SK-N-SH treated with all-trans-retinoic acid at 6 μM for 48 hours (cell line): ENCODE measurements around the gene NCSTN.

Experiments
- ATAC-seq: fragments of 200-7000 bp; cut with Tn5 transposase; 3 replicates; pipeline ENCODE4 v1.9.1; 2020; ENCODE audit warnings: mild to moderate bottlenecking, moderate library complexity
- BACH2 ChIP-seq: fragments of 250-450 bp; sonication (Bioruptor Pico); IDR thresholded peaks from 2 replicates; pipeline ENCODE4 v1.9.0; 2021; ENCODE audit warnings: mild to moderate bottlenecking, borderline replicate concordance
- CSDC2 ChIP-seq: fragments of 250-450 bp; sonication (Bioruptor Pico); IDR thresholded peaks from 2 replicates; pipeline ENCODE4 v1.5.0; 2020; ENCODE audit warnings: mild to moderate bottlenecking, moderate library complexity
- ESRRG ChIP-seq: fragments of 250-450 bp; sonication (Bioruptor Pico); IDR thresholded peaks from 2 replicates; pipeline ENCODE4 v1.6.1; 2021; ENCODE audit warnings: mild to moderate bottlenecking
- GLIS3 ChIP-seq: fragments of 250-450 bp; sonication (Bioruptor Pico); IDR thresholded peaks from 2 replicates; pipeline ENCODE4 v1.5.0; 2020; ENCODE audit warnings: mild to moderate bottlenecking, moderate library complexity
- ISL1 ChIP-seq: fragments of 250-450 bp; sonication (Bioruptor Pico); IDR thresholded peaks from 2 replicates; pipeline ENCODE4 v2.1.2; 2022; ENCODE audit warnings: mild to moderate bottlenecking, moderate library complexity
- OSR1 ChIP-seq: fragments of 250-450 bp; sonication (Bioruptor Pico); IDR thresholded peaks from 2 replicates; pipeline ENCODE4 v1.8.0; 2022; ENCODE audit warnings: moderate library complexity, mild to moderate bottlenecking, inconsistent platforms
- PPARA ChIP-seq: fragments of 250-450 bp; sonication (Bioruptor Pico); IDR thresholded peaks from 2 replicates; pipeline ENCODE4 v1.5.0; 2020; ENCODE audit warnings: mild to moderate bottlenecking, borderline replicate concordance
- RARB ChIP-seq: fragments of 250-450 bp; sonication (Bioruptor Pico); IDR thresholded peaks from 2 replicates; pipeline ENCODE4 v1.8.0; 2021; ENCODE audit warnings: mild to moderate bottlenecking, moderate library complexity
- SNAI2 ChIP-seq: fragments of 250-450 bp; sonication (Bioruptor Pico); IDR thresholded peaks from 2 replicates; pipeline ENCODE4 v1.5.0; 2020; ENCODE audit warnings: mild to moderate bottlenecking, moderate library complexity
- TCF4 ChIP-seq: fragments of 250-450 bp; sonication (Bioruptor Pico); IDR thresholded peaks from 2 replicates; pipeline ENCODE4 v1.8.0; 2021; ENCODE audit warnings: mild to moderate bottlenecking, moderate library complexity, borderline replicate concordance
- TOX ChIP-seq: fragments of 250-450 bp; sonication (Bioruptor Pico); IDR thresholded peaks from 2 replicates; pipeline ENCODE4 v1.8.0; 2021; ENCODE audit warnings: mild to moderate bottlenecking, moderate library complexity, borderline replicate concordance
- ZFP3 ChIP-seq: fragments of 250-450 bp; sonication (Bioruptor Pico); IDR thresholded peaks from 2 replicates; pipeline ENCODE4 v1.5.0; 2020; ENCODE audit warnings: mild to moderate bottlenecking, moderate library complexity
- ZFP30 ChIP-seq: fragments of 450-650 bp; formaldehyde crosslinking; IDR thresholded peaks from 2 replicates; pipeline ENCODE4 v1.5.0; 2022; ENCODE audit warnings: mild to moderate bottlenecking, moderate library complexity
- ZNF565 ChIP-seq: fragments of 450-650 bp; formaldehyde crosslinking; conservative IDR thresholded peaks from 2 replicates; pipeline ENCODE4 v1.5.0; 2020; ENCODE audit warnings: low read depth, mild to moderate bottlenecking, moderate library complexity
- ZNF70 ChIP-seq: fragments of 450-650 bp; formaldehyde crosslinking; IDR thresholded peaks from 2 replicates; pipeline ENCODE4 v1.5.0; 2020; ENCODE audit warnings: mild to moderate bottlenecking, moderate library complexity
- ZNF8 ChIP-seq: fragments of 450-650 bp; formaldehyde crosslinking; IDR thresholded peaks from 2 replicates; pipeline ENCODE4 v1.5.0; 2020; ENCODE audit warnings: mild to moderate bottlenecking, moderate library complexity
- TF ChIP-seq, protein P1 (sequence below): fragments of 250-450 bp; sonication (Bioruptor Pico); IDR thresholded peaks from 2 replicates; pipeline ENCODE4 v1.8.0; 2020; ENCODE audit warnings: mild to moderate bottlenecking, moderate library complexity, borderline replicate concordance
- TF ChIP-seq, protein P2 (sequence below): fragments of 250-450 bp; sonication (Bioruptor Pico); IDR thresholded peaks from 2 replicates; pipeline ENCODE4 v1.5.0; 2020; ENCODE audit warnings: mild to moderate bottlenecking, moderate library complexity
- TF ChIP-seq, protein P3 (sequence below): fragments of 250-450 bp; sonication (Bioruptor Pico); IDR thresholded peaks from 2 replicates; pipeline ENCODE4 v1.5.1; 2020; ENCODE audit warnings: low read depth, mild to moderate bottlenecking, moderate library complexity
- TF ChIP-seq, protein P4 (sequence below): fragments of 250-450 bp; sonication (Bioruptor Pico); IDR thresholded peaks from 2 replicates; pipeline ENCODE4 v1.8.0; 2021; ENCODE audit warnings: low read depth, mild to moderate bottlenecking, moderate library complexity, borderline replicate concordance

Gene NCSTN

DNA sequence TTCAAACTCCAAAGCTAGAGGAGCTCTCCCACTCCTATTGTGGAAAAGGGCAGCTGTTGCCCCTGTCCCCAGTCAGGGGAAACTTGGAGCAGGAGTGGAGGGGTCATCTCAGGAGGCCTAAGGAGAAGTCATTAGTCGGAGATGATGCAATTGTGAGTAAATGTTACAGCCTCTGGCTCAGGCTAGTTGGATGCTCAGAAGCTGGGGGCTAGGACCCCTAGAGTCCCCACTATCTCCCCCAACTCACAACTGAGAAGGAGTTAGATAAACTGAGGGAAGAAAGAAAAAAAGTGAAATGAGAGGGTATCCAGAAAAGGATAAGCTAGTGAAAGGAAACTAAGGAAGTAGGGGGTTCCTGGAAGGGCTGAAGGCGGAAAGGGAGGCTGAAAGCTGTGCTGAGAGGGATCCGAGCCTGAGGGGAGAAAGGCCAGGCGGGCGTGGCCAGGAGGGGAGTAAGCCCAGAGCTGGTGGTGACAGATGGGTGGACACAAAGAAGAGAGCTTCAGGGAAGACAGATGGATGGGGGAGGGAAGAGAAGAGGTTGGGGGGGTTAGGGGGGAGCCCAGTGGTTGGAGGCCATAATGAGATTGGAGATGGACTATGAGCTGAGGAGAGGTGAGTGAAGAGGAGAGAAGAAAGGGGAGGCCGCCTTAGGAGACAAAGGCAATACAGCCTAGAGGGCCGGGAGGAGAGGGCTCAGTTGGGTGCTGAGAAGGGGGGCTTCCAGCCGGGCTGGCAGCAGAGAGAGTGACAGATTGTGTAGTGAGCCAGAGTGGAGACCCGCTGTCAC is 19.2 kb downstream of the NCSTN start:
- no peak for ATAC-seq
- TF ChIP-seq ZNF8 (CRISPR knock-in tag): no peak
- TF ChIP-seq, protein P1, sequence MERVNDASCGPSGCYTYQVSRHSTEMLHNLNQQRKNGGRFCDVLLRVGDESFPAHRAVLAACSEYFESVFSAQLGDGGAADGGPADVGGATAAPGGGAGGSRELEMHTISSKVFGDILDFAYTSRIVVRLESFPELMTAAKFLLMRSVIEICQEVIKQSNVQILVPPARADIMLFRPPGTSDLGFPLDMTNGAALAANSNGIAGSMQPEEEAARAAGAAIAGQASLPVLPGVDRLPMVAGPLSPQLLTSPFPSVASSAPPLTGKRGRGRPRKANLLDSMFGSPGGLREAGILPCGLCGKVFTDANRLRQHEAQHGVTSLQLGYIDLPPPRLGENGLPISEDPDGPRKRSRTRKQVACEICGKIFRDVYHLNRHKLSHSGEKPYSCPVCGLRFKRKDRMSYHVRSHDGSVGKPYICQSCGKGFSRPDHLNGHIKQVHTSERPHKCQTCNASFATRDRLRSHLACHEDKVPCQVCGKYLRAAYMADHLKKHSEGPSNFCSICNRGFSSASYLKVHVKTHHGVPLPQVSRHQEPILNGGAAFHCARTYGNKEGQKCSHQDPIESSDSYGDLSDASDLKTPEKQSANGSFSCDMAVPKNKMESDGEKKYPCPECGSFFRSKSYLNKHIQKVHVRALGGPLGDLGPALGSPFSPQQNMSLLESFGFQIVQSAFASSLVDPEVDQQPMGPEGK (CRISPR knock-in tag): no peak
- TF ChIP-seq ZFP30 (CRISPR knock-in tag): no peak
- TF ChIP-seq GLIS3 (CRISPR knock-in tag): no peak
- TF ChIP-seq ZNF70 (CRISPR knock-in tag): no peak
- TF ChIP-seq, protein P2, sequence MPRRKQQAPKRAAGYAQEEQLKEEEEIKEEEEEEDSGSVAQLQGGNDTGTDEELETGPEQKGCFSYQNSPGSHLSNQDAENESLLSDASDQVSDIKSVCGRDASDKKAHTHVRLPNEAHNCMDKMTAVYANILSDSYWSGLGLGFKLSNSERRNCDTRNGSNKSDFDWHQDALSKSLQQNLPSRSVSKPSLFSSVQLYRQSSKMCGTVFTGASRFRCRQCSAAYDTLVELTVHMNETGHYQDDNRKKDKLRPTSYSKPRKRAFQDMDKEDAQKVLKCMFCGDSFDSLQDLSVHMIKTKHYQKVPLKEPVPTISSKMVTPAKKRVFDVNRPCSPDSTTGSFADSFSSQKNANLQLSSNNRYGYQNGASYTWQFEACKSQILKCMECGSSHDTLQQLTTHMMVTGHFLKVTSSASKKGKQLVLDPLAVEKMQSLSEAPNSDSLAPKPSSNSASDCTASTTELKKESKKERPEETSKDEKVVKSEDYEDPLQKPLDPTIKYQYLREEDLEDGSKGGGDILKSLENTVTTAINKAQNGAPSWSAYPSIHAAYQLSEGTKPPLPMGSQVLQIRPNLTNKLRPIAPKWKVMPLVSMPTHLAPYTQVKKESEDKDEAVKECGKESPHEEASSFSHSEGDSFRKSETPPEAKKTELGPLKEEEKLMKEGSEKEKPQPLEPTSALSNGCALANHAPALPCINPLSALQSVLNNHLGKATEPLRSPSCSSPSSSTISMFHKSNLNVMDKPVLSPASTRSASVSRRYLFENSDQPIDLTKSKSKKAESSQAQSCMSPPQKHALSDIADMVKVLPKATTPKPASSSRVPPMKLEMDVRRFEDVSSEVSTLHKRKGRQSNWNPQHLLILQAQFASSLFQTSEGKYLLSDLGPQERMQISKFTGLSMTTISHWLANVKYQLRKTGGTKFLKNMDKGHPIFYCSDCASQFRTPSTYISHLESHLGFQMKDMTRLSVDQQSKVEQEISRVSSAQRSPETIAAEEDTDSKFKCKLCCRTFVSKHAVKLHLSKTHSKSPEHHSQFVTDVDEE: no peak
- no peak for TF ChIP-seq BACH2 (CRISPR knock-in tag)
- TF ChIP-seq, protein P3, sequence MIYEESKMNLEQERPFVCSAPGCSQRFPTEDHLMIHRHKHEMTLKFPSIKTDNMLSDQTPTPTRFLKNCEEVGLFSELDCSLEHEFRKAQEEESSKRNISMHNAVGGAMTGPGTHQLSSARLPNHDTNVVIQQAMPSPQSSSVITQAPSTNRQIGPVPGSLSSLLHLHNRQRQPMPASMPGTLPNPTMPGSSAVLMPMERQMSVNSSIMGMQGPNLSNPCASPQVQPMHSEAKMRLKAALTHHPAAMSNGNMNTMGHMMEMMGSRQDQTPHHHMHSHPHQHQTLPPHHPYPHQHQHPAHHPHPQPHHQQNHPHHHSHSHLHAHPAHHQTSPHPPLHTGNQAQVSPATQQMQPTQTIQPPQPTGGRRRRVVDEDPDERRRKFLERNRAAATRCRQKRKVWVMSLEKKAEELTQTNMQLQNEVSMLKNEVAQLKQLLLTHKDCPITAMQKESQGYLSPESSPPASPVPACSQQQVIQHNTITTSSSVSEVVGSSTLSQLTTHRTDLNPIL (CRISPR knock-in tag): no peak
- TF ChIP-seq PPARA: no peak
- no peak for TF ChIP-seq ZFP3
- TF ChIP-seq SNAI2 (CRISPR knock-in tag): no peak
- TF ChIP-seq OSR1 (CRISPR knock-in tag): no peak
- no peak for TF ChIP-seq ISL1 (CRISPR knock-in tag)
- TF ChIP-seq, protein P4, sequence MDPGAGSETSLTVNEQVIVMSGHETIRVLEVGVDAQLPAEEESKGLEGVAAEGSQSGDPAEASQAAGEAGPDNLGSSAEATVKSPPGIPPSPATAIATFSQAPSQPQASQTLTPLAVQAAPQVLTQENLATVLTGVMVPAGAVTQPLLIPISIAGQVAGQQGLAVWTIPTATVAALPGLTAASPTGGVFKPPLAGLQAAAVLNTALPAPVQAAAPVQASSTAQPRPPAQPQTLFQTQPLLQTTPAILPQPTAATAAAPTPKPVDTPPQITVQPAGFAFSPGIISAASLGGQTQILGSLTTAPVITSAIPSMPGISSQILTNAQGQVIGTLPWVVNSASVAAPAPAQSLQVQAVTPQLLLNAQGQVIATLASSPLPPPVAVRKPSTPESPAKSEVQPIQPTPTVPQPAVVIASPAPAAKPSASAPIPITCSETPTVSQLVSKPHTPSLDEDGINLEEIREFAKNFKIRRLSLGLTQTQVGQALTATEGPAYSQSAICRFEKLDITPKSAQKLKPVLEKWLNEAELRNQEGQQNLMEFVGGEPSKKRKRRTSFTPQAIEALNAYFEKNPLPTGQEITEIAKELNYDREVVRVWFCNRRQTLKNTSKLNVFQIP: no peak
- no peak for TF ChIP-seq ZNF565 (CRISPR knock-in tag)
- TF ChIP-seq TOX (CRISPR knock-in tag): no peak
- no peak for TF ChIP-seq ESRRG (CRISPR knock-in tag)

DNA sequence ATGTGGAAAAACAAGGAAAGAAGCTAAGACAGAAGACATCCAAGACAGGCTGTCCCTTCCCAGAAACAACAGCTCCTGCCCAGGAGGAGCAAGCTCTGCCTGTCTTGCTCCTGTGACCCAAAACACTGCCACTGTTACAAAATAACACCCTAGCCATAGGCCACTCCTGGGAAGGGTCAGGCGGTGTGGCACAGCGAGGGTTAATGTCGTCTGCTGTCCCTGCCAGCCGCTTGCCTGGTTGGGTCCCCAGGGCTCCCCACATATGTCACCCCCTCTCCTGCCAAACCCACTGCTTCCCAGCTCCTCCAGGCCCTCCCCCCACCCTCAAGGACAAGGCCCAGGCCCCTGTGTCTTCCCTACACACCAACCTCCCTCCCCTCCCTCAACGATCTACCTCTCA is 19.8 kb downstream of the NCSTN start:
- TF ChIP-seq ESRRG (CRISPR knock-in tag) (no peak), TOX (CRISPR knock-in tag) (no peak), RARB (CRISPR knock-in tag) (no peak), CSDC2 (CRISPR knock-in tag) (no peak), ISL1 (CRISPR knock-in tag) (no peak), BACH2 (CRISPR knock-in tag) (no peak), TCF4 (CRISPR knock-in tag) (no peak), PPARA (no peak)
- TF ChIP-seq, protein P3 (CRISPR knock-in tag): no peak
- TF ChIP-seq, protein P1 (CRISPR knock-in tag): no peak
- ATAC-seq: no peak
